T-helper 9 cell (primary cell): ENCODE results near the gene SSR1.
"Not testable (repeated sequence)": the region's sequence is repeated elsewhere in the genome, so short reads cannot be mapped to it uniquely, and the experiment has no call there.

Source experiments
- DNase-seq: peaks from one replicate; pipeline ENCODE4 v3.0.0-alpha.2; 2020

The SSR1 gene

DNA sequence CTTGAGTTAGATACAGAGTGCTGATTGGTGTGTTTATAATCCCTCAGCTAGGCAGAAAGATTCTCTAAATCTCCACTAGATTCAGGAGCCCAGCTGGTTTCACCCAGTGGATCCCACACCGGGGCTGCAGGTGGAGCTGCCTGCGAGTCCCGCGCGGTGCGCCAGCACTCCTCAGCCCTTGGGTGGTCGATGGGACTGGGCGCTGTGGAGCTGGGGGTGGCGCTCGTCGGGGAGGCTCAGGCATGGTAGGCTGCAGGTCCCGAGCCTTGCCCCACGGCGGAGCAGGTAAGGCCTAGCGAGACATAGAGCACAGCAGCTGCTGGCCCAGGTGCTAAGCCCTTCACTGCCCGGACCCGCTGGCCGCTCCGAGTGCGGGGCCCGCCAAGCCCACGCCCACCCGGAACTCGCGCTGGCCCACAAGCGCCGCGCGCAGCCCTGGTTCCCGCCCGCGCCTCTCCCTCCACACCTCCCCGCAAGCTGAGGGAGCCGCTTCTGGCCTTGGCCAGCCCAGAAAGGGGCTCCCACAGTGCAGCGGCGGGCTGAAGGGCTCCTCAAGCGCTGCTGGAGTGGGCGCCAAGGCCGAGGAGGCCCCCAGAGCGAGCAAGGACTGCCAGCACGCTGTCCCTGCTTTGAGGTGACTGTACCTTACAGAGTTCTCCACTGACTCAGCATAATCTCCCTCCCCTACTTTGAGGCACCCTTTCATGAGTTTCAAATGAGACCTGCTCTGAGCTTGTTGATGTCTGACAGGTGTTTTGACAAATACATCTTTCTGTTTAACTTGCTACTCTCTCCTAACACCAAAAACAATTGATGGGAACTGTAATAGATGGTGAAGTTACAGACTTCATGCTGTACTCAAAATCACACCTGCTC is 3.9 kb upstream of the SSR1 start:
- no peak for DNase-seq

GRCh38 chr6:7315948-7316365 is 3.0 kb upstream of the SSR1 start:
- no peak for DNase-seq

DNA sequence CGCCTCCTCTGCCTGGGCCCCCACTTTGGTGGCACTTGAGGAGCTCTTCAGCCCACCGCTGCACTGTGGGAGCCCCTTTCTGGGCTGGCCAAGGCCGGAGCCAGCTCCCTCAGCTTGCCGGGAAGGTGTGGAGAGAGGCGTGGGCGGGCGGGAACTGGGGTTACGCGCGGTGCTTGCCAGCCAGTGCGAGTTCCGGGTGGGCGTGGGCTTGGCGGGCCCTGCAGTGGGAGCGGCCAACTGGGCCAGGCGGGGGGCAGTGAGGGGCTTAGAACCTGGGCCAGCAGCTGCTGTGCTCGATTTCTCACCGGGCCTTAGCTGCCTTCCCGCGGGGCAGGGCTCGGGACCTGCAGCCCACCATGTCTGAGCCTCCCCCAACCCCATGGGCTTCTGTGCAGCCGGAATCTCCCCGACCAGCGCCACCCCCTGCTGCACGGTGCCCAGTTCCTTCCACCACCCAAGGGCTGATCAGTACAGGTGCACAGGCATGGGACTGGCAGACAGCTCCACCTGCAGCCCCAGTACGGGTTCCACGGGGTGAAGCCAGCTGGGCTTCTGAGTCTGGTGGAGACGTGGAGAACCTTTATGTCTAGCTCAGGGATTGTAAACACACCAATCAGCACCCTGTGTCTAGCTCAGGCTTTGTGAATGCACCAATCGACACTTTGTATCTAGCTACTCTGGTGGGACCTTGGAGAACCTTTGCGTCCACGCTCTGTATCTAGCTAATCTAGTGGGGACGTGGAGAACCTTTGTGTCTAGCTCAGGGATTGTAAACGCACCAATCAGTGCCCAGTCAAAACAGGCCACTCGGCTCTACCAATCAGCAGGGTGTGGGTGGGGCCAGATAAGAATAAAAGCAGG is 2.3 kb upstream of the SSR1 start:
- not testable (repeated sequence) for DNase-seq

DNA sequence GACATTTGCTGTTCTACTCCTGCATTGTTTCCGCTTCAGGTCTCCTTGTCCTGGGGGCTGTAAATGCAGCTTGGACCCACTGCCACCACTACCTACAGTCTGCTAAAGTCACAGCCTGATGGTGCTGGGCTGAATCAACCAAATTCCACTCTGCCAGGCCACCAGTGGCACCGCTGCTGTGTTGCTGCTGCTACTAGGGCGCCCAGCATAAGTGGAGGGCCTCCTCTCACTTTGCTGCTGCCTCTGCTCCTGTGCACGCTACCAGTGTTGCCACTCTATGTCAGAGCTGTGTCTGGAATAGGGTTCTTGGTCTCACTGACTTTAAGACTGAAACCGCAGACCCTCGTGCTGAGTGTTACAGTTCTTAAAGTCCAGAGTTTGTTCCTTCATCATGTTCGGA is 1.4 kb upstream of the SSR1 start:
- no peak for DNase-seq

GRCh38 chr6:7313505-7314165 is 636 bp upstream of the SSR1 start:
- no peak for DNase-seq

- DNase-seq: no peak
Measured at GRCh38 chr6:7311917-7312615, 933 bp downstream of the SSR1 start.

- DNase-seq: no peak
Measured at GRCh38 chr6:7311176-7311575, 1.8 kb downstream of the SSR1 start.

DNA sequence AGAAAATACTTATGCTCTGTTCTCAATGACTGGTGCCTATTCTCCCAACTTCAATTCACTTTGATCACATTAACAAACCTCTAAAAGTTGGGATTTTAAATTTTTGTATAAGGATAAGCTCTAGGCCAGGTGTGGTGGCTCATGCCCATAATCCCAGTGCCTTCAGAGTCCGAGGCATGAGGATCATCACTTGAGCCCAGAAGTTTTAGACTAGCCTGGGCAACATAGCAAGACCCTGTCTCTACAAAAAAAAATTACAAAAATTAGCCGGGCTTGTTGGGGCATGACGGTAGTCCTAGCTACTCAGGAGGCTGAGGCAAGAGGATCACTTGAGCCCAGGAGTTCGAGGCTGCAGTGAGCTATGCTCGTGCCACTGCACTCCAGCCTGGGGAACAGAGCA is 3.9 kb downstream of the SSR1 start:
- no peak for DNase-seq

DNA sequence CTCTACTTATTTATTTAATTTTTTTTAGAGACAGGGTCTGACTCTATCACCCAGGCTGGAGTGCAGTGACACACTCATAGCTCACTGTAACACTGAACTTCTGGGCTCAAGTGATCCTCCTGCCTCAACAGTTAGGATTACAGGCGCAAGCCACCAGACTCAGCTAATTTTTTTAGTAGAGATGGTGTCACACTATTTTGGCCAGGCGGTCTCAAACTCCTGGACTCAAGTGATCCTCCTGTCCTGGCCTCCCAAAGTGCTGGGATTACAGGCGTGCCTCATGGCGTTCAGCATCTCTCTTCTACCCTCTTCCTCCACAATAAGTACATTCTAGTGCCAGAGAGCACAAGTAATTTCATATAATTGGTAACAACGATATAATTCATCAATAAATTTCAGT is 5.5 kb downstream of the SSR1 start:
- no peak for DNase-seq

GRCh38 chr6:7304821-7305220 is 8.2 kb downstream of the SSR1 start:
- no peak for DNase-seq

DNA sequence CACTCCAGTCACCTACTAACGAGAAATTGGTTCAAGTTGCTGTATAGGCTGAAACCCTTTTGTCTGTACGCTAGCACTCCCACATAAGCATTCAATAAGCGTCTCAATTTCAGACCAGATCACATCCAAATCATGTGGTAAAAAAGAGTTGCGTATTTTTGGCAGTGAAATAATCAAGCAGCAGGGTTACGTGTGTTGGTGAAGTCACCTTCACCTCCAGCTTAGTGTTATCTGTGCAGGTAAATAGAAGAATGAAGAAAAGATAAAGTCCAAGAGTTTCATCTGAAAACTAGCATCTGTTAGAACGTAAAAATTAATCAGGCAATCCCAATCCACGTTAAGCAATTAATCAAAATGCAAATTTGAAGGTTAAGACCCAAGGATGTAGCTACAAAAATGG is 11.3 kb downstream of the SSR1 start:
- no peak for DNase-seq

DNA sequence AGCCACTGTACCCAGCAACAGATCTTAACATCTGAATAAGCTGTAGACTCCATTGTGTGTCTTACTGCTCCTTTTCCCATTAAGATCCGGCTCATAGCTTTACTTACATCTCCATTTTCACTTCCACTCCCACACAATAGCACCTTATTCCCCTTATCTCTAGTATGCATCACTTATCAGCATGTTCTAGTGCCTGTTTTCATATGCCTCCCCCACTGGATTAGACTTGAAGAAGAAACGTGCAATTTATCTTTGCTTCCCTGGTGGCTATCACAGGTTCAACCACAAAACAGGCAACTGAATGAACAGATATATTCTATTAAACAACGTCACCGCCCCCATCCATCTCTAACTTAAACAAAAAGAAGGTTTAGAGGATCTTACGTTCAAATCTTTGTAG is 12.1 kb downstream of the SSR1 start:
- no peak for DNase-seq

DNA sequence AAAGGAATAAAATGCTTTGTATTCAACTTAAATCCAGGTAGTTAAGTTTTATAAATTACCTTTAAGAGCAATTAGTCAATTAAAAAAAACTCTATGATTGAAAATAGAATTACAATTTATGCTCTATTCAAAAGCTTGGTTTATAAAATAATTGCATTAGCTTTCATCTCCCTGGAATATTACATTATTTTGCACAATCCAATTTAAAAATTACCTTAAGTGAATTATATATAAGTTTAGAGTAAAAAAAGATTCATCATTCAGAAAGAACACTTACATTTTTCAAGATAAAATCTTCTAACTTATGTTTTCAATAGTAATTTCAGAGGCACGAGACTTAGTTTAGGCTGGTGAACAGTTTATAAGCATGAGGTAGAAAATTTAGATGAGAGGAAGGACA is 14.9 kb downstream of the SSR1 start:
- no peak for DNase-seq

DNA sequence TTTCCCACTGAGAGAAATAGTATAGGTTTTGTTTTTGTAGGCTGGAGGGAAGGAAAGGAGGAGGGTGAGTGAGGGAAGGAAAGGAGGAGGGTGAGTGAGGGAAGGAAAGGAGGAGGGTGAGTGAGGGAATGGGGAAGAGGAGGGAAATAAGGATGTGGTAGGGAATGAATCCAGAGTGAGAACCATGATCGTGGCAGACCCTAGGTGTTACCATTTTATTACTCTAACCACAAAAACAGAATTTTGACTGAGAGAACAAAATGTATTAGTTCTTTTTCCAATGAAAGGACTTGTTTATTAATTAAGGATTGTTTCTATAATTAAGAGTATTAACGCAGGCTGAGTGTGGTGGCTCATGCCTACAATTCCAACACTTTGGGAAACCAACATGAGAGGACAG is 16.4 kb downstream of the SSR1 start:
- no peak for DNase-seq

DNA sequence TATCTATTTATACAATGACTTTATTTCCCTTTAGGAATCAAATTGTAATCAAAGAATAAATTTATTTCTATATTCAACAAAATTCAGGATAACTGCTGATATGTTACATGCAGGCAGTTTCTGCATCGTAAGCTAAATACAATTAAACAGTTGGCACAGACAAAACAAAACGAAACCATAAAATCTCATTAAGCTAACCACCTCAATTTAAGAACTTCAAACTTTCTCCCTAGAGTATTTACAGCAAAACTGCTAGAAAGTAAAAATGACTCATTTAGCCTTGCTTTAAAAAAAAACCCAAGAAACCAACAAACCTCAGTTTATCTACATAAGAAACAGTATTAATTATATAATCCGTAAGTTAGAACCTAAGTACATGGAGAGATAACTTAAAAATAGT is 17.1 kb downstream of the SSR1 start:
- DNase-seq: no peak

GRCh38 chr6:7292596-7293255 is 20.3 kb downstream of the SSR1 start:
- DNase-seq: no peak

- DNase-seq: no peak
Measured at GRCh38 chr6:7290079-7290478, 22.9 kb downstream of the SSR1 start.

- DNase-seq: no peak
Measured at GRCh38 chr6:7285416-7285815, 27.6 kb downstream of the SSR1 start.

DNA sequence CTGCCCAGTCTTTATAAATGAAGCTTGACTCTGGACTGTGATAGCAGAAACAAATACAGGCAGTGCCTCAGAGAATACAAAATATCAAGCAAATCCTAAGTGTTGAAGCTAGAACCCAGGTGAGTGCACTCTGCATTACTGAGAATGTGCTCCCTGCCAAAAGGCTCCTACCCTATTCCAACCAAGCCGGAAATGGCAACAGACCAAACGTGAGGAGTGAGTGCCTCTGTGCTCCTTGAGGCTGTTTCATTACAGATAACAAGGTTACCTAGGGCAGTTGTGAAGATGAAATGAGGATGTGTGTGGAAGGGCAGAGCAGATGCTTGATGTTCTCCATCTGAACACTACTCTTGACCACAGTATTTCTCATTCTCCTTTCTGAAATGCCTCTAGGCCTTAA is 29.3 kb downstream of the SSR1 start:
- DNase-seq: no peak

GRCh38 chr6:7282097-7282906 is 30.7 kb downstream of the SSR1 start:
- DNase-seq: no peak

DNA sequence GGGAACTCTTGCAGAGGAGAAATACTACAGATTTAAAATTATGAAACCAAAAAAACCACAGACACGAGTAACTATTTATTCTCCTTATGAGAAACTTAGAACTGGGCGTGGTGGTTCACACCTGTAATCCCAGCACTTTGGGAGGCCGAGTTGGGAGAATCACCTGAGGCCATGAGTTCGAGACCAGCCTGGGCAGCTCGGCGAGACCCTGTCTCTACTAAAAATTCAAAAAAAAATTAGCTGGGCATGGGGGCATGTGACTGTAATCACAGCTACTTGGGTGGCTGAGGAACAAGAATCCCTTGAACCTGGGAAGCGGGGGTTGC is 36.8 kb downstream of the SSR1 start:
- no peak for DNase-seq

- not testable (repeated sequence) for DNase-seq
Measured at GRCh38 chr6:7274525-7274924, 38.5 kb downstream of the SSR1 start.
